ENCODE data around the gene RREB1.
A peak's percentile ranks its signal among the peaks of the same experiment; 100 is the strongest.

RREB1 gene

DNA sequence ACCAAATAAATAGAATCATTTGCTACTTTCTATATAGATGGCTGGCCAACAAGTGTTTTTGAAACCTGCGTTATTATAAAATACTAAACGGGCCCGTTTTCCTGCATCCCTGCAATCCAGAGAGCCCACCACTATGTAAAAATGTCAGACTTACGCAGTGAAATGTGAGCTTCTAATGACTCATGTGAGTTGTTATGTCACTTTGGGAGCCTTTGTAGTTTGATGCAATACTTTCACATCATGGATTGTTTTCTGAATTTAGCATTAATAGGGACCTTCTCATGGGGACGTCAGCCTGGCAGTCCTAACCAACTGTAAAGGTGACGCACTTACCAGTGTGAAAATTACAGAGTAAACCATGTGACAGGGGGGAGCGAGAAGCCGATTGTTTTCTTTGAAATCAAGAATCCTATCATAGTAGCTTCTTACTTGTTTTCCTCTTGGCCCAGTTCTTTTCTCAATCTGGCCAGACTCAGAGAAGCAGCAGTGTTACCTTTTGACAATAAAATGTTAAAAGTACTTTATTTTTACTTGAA, 130.0 kb downstream of the RREB1 start:
- H3K36me3 Mint-ChIP-seq (ENCODE audit: low read depth), result peaks cover 99% of the 10 kb centered on the region
- intact Hi-C loops (cut with micrococcal nuclease), result no loop called here
- no peaks in the 10 kb centered on the region for H3K27me3 Mint-ChIP-seq
- no peak overlapping the region for H3K27ac Mint-ChIP-seq
- H3K4me3 Mint-ChIP-seq, result no peak overlapping the region
- no peaks in the 10 kb centered on the region for H3K9me3 Mint-ChIP-seq
- H3K4me1 Mint-ChIP-seq (ENCODE audit: low read depth), result peaks cover 76% of the 10 kb centered on the region

DNA sequence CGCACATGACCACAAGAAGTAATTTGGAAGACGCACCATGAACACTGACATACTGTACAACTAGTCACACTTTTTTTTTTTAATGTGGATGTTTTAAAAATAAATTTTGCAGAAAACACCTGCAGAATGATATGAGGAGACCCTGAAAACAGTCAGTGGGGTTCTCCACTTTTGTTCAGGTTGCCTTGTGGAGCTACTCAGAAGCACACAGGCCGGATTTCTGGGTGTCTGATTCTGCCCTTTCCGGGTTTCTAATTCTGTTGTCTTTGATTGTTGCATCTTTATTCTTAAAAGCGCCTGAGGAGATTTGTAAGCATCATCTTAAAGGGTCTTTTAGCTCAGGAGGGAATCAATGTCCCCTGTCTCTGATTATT, 130.8 kb downstream of the RREB1 start:
- Mint-ChIP-seq H3K4me3 (no peak overlapping the region), H3K27ac (peak overlapping the region; percentile 34), H3K36me3 (ENCODE audit: low read depth) (peaks cover 96% of the 10 kb centered on the region), H3K9me3 (no peaks in the 10 kb centered on the region), H3K27me3 (no peaks in the 10 kb centered on the region), H3K4me1 (ENCODE audit: low read depth) (peaks cover 82% of the 10 kb centered on the region)
- intact Hi-C loops (cut with micrococcal nuclease), result no loop called here

DNA sequence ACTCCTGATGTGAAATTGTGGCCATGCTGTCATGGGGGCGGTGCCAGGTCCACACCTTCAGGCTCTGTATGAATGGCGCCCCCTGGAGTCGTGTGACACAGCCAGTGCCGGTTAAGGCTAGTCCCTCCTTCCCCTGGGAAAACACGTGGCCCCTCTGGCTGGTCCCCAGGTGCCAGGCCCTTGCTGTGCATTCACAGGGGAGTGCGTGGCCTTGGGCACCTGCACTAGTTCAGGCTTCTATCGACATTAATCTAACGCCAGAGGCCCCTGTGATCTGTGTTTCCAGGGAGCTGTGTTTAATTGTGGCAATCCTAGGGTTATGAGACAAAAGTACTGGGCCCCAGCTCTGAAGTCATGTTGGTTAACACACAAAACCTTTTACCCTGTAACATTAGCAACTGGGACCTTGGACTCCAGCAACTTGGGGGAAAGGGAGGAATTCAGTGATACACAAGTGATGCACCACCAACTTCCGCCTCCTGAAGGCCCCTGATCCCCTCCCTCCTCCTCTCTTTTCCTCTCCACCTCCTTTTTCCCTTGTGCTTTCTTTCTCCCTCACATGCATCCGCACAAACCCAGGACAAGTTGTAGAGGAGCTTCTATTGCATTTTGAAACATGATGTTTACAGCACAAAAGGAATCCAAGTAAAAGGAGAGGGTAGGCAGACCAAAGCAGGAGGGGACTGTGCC, 131.3 kb downstream of the RREB1 start:
- H3K27ac Mint-ChIP-seq, result peak overlapping the region; percentile 34
- no peak overlapping the region for H3K4me3 Mint-ChIP-seq
- H3K27me3 Mint-ChIP-seq, result no peaks in the 10 kb centered on the region
- peaks cover 82% of the 10 kb centered on the region for H3K4me1 Mint-ChIP-seq (ENCODE audit: low read depth)
- no peaks in the 10 kb centered on the region for H3K9me3 Mint-ChIP-seq
- intact Hi-C loops (cut with micrococcal nuclease), result no loop called here
- H3K36me3 Mint-ChIP-seq (ENCODE audit: low read depth), result peaks cover 96% of the 10 kb centered on the region

DNA sequence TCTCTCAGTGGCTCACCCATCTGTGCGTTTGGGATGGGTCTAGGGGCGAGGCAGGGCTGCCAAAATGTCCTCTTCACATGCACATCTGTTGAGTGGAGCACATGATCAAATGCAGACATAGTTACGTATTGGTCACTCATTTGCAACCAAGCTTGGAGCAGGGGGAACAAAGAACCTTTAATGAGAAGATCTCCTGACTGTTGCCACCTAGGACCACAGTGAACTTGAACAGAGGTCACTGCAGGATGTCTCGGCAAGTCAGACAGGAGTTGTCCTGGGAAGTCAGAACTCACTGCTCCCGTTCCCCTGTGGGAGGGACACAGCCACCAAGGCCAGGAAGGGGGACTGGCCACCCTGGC, 131.8 kb downstream of the RREB1 start:
- H3K27me3 Mint-ChIP-seq, result no peaks in the 10 kb centered on the region
- H3K4me1 Mint-ChIP-seq (ENCODE audit: low read depth), result peaks cover 80% of the 10 kb centered on the region
- H3K4me3 Mint-ChIP-seq, result no peak overlapping the region
- H3K36me3 Mint-ChIP-seq (ENCODE audit: low read depth), result peaks cover 96% of the 10 kb centered on the region
- no peaks in the 10 kb centered on the region for H3K9me3 Mint-ChIP-seq
- intact Hi-C loops (cut with micrococcal nuclease), result no loop called here
- H3K27ac Mint-ChIP-seq, result peak overlapping the region; percentile 34

DNA sequence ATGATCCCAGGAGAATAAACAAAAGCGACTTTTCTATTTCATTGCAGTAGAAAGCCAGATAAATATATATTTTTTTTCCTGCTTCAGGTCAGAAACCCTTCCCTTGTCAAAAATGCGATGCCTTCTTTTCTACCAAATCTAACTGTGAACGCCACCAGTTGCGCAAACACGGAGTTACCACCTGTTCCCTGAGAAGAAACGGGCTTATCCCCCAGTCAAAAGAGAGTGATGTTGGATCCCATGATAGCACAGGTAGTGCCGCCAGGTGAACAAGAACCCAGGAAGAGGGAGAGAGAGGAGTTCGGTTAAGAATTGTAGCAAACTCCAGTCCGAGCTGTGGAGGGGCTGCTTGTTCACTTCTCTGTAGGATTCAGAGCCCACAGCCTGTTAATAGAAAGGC, 132.6 kb downstream of the RREB1 start:
- Mint-ChIP-seq H3K36me3 (ENCODE audit: low read depth) (peaks cover 96% of the 10 kb centered on the region), H3K4me1 (ENCODE audit: low read depth) (peaks cover 73% of the 10 kb centered on the region), H3K4me3 (no peak overlapping the region), H3K27ac (peak overlapping the region; percentile 92), H3K9me3 (no peaks in the 10 kb centered on the region), H3K27me3 (no peaks in the 10 kb centered on the region)
- intact Hi-C loops (cut with micrococcal nuclease), result loop anchor here (5.0 to 10.0 kb wide), 4 partner anchors 37 to 516 kb away; partner anchors contain the start of gene RREB1

DNA sequence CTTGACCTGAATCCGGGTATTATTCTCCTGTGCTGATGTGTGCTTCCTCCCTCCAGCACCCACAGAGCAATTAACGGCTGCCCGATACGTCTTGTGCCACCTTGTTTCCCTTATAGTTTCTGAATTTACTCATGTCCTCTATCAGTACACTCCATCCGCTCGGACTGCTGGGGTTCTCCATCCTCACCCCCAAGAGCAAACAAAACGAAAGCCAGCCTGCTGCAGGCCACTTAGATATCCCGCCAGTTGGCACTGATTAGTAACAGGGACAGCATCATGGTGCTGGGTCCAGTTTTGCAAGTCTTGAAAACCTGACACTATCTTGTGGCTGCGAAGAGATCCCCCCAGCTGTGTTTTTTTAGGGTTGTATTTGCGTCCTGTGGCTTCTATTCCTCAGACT, 133.4 kb downstream of the RREB1 start:
- Mint-ChIP-seq H3K27ac (peak overlapping the region; percentile 92), H3K4me3 (no peak overlapping the region), H3K27me3 (no peaks in the 10 kb centered on the region), H3K36me3 (ENCODE audit: low read depth) (peaks cover 96% of the 10 kb centered on the region), H3K9me3 (no peaks in the 10 kb centered on the region), H3K4me1 (ENCODE audit: low read depth) (peaks cover 64% of the 10 kb centered on the region)
- intact Hi-C loops (cut with micrococcal nuclease), result loop anchor here (5.0 to 10.0 kb wide), 4 partner anchors 36 to 516 kb away; partner anchors contain the start of gene RREB1

DNA sequence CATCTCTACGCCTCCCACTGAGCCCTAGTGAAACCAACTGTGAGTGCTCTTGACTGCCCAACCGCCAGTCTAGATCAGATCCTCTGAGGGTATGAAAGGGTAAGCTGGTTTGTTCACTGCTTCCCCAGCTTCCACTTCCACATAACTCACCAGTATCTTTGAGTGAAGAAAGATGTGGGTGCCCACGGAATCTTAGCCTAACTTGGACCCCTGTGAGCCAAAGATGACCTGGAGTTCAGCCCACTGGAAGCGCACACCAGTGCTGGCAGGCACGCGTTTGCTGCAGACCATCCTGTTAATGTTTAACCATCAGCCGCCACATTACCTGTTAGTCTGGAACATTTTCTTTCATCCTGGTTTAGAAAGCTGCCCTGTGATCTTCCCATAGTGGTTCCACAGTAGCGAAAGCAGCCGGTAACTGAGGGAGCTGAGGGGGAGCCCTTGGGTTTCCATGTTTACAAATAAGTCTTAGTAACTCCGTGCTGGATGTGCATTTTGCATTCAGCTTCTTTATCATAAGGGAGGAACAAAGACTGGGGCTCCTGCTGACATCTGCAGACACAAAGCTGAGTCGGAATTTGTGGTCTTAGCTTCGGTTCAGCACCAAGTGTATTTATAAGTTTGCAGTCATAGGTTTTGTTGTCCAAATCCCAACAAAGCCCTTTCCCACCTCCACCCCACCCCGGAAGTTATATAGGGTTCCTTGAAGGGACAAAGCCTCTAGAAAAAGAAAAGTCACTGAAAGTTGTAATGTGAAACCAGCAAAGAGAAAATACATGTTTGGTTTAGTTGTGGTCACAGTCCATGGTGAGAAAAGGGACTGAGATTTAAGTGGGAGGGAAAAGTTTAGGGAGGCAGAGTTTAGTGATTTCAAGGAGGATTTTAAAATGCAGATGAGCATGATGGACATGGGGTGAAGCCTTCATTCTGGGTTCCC, 134.2 kb downstream of the RREB1 start:
- no peaks in the 10 kb centered on the region for H3K27me3 Mint-ChIP-seq
- peak overlapping the region; percentile 92 for H3K27ac Mint-ChIP-seq
- intact Hi-C loops (cut with micrococcal nuclease), result loop anchor here (5.0 to 10.0 kb wide), 4 partner anchors 35 to 517 kb away; partner anchors contain the start of gene RREB1
- peaks cover 96% of the 10 kb centered on the region for H3K36me3 Mint-ChIP-seq (ENCODE audit: low read depth)
- peaks cover 59% of the 10 kb centered on the region for H3K4me1 Mint-ChIP-seq (ENCODE audit: low read depth)
- H3K9me3 Mint-ChIP-seq, result no peaks in the 10 kb centered on the region
- H3K4me3 Mint-ChIP-seq, result peak overlapping the region; percentile 11

DNA sequence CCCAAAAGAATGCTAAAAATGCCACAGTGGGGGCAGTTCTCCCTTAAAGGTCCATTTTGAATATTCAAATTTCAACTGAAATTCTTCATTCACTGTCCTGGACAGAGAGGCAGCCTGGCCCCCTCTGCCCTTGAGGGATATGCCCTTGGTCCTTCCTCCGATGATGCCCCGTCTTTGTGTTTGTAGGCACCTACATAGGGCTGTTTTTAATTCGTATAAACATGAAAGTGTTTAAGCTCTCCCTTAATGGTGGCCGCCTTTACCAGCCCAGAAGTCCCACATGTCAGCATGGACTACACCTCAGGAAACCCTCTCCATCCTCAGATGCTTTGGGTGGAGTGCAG, 135.0 kb downstream of the RREB1 start:
- H3K27me3 Mint-ChIP-seq, result no peaks in the 10 kb centered on the region

DNA sequence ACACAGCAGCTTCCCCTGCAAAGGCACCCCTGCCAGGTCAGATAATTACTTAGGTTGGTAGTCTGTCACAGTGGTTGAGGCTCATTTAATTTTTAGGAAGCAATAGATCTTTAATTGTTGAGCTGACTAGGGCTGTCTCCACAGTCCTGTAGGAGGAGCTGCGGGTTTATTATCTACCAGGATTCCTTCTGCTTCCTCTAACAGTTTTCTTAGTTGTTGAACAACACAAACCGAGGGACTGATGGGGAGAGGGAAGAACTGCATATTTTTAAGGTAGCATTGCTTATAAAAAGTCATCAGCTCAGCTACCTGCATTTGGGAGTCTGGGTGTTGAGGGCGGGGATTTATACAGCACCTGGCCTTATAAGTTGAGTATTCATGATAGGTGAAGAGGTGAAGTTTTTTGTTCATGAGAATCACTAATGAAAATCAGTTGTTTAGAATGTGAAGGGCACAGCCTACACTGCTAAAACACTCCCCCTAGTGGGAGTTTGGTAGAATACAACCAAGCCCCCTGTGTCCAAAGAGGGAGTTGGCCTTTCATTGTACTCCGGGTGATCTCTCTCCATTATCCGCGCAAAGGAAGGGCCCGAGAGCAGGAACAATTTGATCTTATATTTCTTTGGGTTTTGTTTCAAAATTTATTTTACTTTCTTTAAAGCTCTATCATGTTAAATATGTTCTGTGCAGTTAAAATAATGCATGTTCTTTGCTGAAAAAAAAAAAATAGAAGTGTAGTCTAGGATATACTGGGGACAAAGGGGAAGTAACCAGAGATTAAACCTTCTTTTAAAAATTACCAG, 135.6 kb downstream of the RREB1 start:
- H3K9me3 Mint-ChIP-seq, result no peaks in the 10 kb centered on the region
- H3K4me3 Mint-ChIP-seq, result peak overlapping the region; percentile 44
- H3K27ac Mint-ChIP-seq, result peak overlapping the region; percentile 92
- H3K27me3 Mint-ChIP-seq, result no peaks in the 10 kb centered on the region
- intact Hi-C loops (cut with micrococcal nuclease), result loop anchor here (5.0 to 10.0 kb wide), 4 partner anchors 34 to 519 kb away; partner anchors contain the start of gene RREB1
- H3K4me1 Mint-ChIP-seq (ENCODE audit: low read depth), result peaks cover 67% of the 10 kb centered on the region
- H3K36me3 Mint-ChIP-seq (ENCODE audit: low read depth), result peaks cover 96% of the 10 kb centered on the region

More for the DNA sequence above, 135.0 kb downstream of the RREB1 start:
- intact Hi-C loops (cut with micrococcal nuclease), result loop anchor here (5.0 to 10.0 kb wide), 4 partner anchors 34 to 518 kb away; partner anchors contain the start of gene RREB1
- Mint-ChIP-seq H3K4me1 (ENCODE audit: low read depth) (peaks cover 61% of the 10 kb centered on the region), H3K9me3 (no peaks in the 10 kb centered on the region), H3K4me3 (peak overlapping the region; percentile 44), H3K27ac (peak overlapping the region; percentile 92), H3K36me3 (ENCODE audit: low read depth) (peaks cover 96% of the 10 kb centered on the region)

DNA sequence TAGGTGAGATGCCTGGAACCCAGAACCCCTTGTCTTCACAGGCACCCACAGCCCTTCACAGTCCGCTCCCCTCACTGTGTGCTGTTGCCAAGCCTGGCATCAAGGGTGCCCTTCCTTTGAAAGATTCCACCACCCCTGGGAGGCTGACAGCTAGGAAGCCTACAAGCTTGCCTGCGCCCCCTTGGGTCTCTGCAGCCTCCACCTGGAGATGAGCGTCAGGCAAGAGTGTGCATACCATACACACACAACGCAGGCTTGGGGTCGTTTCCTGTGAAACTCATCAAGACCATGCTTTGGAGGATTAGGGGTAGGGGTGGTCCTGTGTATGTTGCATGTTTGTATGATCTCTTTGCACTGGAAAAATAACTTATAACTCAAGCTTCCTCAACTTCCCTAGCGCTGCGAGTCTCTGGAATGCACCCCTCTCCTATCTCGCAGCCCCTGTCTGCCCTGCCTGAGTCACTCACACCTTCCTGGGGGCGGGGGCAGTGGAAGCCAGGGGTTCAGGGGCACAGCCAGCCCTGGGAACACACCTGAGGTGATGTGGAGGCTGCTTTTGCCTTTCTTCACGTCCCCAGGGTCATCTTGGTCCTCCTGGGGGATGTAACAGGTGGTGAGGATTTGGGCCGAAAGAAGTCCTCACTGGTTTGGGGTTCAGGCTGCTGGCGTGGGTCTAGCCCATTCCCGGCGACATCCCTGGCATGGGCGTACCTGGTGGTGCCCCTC, 138.1 kb downstream of the RREB1 start:
- Mint-ChIP-seq H3K9me3 (no peaks in the 10 kb centered on the region), H3K4me1 (ENCODE audit: low read depth) (peaks cover 63% of the 10 kb centered on the region), H3K27me3 (no peaks in the 10 kb centered on the region), H3K27ac (peak overlapping the region; percentile 30), H3K36me3 (ENCODE audit: low read depth) (peaks cover 96% of the 10 kb centered on the region), H3K4me3 (no peak overlapping the region)
- intact Hi-C loops (cut with micrococcal nuclease), result loop anchor here (10.0 kb wide), 2 partner anchors 461 to 521 kb away; no protein-coding TSS in a partner anchor

DNA sequence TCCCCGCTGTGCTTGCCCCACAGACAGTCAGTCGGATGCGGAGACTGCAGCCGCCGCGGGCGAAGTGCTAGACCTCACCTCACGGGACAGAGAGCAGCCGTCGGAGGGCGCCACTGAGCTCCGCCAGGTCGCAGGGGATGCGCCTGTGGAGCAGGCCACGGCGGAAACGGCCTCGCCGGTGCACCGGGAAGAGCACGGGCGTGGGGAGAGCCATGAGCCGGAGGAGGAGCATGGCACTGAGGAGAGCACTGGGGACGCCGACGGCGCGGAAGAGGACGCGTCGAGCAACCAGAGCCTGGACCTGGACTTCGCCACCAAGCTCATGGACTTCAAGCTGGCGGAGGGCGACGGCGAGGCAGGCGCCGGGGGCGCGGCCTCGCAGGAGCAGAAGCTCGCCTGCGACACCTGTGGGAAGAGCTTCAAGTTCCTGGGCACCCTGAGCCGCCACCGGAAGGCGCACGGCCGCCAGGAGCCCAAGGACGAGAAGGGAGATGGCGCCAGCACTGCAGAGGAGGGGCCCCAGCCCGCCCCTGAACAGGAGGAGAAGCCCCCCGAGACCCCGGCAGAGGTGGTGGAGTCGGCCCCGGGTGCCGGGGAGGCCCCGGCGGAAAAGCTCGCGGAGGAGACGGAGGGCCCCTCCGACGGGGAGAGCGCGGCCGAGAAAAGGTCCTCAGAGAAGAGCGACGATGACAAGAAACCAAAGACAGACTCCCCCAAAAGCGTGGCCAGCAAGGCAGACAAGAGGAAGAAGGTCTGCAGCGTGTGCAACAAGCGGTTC, 138.8 kb downstream of the RREB1 start:
- H3K27me3 Mint-ChIP-seq, result no peaks in the 10 kb centered on the region
- H3K27ac Mint-ChIP-seq, result peak overlapping the region; percentile 30
- H3K4me1 Mint-ChIP-seq (ENCODE audit: low read depth), result peaks cover 63% of the 10 kb centered on the region
- peaks cover 95% of the 10 kb centered on the region for H3K36me3 Mint-ChIP-seq (ENCODE audit: low read depth)
- intact Hi-C loops (cut with micrococcal nuclease), result loop anchor here (10.0 kb wide), 2 partner anchors 462 to 522 kb away; no protein-coding TSS in a partner anchor
- no peaks in the 10 kb centered on the region for H3K9me3 Mint-ChIP-seq
- H3K4me3 Mint-ChIP-seq, result no peak overlapping the region

DNA sequence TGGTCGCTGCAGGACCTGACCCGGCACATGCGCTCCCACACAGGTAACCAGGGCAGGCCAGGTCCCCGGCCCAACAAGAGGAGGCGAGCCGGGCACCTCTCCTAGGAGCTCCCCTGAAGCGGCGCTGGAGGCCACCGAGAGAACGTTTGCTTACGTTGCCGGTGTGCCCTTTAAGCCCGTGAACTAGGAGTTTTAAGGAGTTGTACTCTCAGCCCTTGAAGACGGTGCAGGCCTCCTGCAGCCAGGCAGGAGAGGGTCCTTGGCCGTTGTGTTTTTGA, 139.4 kb downstream of the RREB1 start:
- Mint-ChIP-seq H3K4me1 (ENCODE audit: low read depth) (peaks cover 61% of the 10 kb centered on the region), H3K27ac (no peak overlapping the region), H3K9me3 (no peaks in the 10 kb centered on the region), H3K36me3 (ENCODE audit: low read depth) (peaks cover 89% of the 10 kb centered on the region), H3K27me3 (no peaks in the 10 kb centered on the region), H3K4me3 (no peak overlapping the region)
- intact Hi-C loops (cut with micrococcal nuclease), result loop anchor here (10.0 kb wide), 2 partner anchors 462 to 522 kb away; no protein-coding TSS in a partner anchor
